HCEC 1CT (cell line): ENCODE data around the gene ARID1B.

Experiments used
- DNase-seq: peaks from one replicate; pipeline ENCODE4 v3.0.0-alpha.2; 2017

The ARID1B gene

DNA sequence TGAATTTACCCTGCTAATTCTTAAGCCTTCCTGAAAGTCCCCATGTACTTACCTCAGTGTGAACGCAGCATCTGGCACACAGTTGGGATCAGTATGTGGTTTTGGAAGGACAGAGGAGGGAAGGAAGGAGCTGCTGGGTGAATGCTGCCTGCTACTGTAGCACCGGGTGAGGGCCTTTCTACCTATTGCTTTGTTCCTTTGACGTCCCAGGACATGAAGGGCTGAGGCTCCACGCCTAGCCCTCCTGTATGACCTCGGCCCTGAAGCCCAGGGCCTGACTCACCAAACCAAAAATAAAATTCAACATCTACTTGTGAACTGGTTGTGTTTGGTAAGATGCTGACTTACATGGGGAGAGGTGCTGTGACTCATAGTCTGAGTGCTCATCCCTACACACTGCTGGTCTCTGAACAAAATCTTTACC, 51.1 kb downstream of the ARID1B start:
- DNase-seq, result peak; percentile 96

DNA sequence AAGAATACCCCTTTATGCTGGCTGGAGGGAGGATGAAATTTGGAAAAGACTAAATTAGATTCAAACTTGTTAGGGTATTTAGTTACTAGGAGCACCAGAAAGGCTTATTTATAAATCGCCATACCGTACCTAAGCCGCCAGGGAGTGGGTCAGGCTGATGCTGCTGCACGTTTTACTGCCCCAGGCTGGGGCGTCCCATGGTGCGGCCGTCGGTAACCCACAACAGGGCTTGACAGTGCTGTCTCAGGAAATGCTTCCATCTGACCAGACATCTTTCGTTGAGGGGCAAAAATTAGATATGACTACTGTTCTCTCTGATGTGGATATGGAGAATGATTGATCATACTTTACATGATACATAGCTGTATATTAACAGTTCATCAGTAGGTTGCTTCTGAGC, 52.9 kb downstream of the ARID1B start:
- DNase-seq, result no peak

DNA sequence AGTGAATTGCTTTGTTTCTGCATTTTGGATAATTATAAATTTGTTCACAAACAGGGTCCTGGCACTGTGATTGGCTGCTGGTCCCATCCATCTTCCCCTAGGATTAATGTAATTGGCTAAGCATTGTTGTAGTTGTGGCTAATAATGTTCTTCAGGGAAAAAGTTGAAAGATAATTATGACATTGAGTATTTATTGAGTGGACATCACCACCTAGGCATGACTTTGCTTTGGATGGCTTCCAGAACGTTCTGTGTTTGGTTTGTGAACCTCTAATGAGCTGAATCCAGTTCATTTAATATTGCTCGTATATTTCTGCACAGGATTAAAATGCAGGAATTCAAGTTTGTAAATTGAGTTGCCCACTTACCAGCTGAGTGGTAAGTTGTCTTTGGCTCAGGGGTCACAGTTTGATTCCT, 55.1 kb downstream of the ARID1B start:
- peak; percentile 37 for DNase-seq

DNA sequence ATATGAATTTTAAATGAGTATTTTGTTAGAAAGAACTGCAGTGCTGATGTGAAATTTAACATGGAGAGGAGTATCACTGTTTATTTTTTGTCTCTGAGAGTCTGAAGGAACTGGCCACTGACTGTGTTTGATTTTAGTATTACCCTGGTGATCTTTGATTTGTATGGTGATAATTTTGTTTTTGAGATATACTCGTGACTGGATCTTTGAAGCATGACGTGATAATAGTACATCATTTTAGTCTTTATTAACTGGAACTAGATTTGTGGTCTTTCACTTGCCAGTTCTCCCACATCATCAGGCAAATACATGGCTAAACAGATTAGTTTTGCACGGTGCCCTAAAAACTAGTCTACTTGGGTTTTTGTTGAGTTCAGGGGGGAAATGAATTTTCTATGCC, 55.5 kb downstream of the ARID1B start:
- DNase-seq, result no peak

DNA sequence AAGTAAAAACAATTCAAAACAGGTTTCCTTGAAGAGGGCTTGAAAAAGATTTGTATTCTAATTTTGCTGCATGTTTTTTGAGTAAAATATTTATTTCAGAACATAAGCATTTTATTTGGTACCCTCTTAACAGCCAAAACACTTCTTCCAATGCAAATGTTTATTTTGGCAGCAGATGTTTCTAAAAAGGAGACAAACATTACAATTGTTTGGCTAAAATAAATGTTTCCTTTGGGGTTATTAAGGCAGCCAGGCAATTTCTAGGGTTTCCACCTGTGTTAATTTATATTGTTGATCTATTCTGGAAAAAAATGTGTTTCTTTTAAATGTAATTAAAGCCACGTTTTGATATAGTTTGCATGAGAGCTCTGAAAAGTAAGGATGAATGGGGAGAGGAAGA, 56.6 kb downstream of the ARID1B start:
- DNase-seq, result no peak

DNA sequence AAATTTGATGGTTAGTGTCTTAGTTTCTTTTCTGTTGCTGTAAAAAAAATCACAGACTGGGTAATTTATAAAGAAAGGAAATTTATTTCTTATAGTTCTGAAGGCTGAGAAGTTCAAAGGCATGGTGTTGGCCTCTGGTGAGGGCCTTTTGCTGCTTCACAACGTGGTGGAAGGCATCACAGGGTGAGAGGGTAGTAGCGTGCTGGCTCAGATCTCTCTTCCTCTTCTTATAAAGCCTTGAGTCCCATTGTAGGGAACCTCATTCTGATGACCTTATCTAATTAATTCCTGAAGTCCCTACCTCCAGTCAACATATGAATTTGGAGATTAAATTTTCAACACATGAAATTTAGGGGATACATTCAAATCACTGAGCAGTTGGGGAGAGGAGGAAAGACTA, 62.0 kb downstream of the ARID1B start:
- DNase-seq, result no peak

DNA sequence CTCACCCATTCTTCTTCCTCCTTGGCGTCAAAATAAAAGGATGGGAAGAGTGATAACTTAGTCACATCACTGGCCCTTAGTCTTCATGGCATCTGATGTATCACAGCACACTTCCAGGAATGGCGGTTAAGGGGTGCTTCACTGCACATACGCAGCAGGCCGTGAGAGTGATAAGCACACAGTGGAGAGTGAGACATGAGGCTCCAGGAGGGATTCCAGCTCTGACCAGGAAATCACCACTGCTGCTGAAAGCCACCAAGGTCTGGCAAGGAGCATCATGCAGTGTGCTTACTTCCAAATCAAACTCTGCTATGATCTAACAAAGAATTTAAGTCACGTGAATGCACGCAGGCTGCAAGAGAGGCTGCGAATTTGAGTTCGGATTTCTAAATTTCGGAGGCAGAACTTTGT, 62.4 kb downstream of the ARID1B start:
- no peak for DNase-seq

DNA sequence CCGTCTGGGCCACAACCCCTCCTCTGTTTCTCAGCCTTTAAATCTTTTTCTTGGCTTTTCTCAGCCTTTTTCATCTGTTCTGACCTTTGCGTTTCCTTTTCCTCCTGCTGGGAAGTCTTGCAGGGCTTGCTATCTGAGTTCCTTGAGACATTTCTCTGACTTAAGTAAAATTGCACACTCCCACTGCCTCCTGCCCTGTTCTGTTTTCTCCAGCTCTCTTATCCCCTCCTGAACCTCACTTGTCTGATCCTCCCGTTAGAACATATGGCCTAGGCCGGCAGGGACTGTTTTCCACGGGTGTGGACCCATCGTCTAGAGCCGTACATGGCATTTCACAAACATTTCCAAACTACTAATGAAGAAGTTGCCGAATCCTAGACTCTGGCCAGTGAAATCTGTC, 63.0 kb downstream of the ARID1B start:
- DNase-seq, result no peak

DNA sequence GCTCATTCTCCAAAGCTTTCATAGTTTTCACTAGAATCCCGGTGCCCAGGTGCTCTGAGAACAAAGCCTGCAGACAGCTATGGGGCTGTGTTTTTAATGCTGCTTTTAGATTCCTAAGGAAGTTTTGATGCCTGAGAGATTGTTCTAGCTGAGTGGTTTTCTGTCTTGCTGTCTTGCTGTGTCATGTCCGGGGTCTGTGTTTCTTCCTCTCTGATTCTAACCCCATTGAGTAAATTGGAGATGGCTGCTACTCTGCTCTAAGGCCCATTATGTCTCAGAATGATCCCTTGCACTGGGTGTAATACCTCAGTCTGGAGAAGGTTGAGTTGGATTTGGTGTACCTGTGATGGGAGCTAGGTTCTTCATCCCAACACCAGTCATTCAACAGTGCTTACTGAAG, 63.4 kb downstream of the ARID1B start:
- no peak for DNase-seq

DNA sequence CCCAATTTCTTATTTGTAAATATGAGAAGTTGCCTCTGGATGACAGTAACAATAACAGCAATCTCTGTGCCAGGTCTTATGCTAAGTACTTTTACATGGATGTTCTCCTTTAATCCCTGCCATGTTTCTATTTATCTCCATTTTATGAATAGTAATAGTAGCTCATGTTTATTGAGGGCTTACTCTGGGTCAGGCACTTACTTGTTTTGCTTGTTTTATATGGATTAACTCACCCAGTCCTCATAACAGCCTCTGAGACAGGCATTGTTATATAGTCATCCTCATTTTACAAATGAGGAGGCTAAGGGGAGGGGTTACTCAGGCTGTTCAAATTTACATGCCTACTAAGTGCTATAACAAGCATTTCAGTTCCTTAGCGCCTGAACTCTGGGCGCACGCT, 64.3 kb downstream of the ARID1B start:
- DNase-seq, result no peak

DNA sequence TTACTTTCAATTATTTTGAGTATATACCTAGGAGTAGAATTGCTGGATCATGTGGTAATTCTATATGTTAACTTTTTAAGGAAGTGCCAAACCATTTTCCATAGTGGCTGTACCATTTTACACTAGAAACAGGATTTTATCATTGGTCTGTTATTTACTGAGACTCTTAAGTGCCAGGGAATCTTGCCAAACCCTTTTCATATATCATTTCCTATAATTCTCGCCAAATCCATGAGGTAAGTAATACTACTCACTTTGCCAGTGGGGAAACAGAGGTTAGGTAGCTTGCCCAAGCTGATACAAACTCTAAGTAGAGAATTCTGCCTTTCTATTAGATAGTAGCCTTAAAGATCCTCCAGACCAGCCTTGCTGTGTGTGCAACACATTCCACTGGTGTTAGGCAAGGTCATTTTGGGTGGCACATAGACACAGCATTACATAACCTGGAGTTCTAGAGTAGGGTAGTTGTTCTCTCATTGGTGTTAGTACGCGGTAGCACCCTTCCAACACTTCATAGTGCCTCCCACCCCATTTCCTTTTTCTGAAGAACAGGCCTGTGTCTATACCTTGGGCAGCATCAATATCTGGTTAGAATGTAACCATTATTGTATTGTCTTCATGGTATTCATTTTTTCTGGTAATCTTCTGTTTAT, 65.5 kb downstream of the ARID1B start:
- no peak for DNase-seq

DNA sequence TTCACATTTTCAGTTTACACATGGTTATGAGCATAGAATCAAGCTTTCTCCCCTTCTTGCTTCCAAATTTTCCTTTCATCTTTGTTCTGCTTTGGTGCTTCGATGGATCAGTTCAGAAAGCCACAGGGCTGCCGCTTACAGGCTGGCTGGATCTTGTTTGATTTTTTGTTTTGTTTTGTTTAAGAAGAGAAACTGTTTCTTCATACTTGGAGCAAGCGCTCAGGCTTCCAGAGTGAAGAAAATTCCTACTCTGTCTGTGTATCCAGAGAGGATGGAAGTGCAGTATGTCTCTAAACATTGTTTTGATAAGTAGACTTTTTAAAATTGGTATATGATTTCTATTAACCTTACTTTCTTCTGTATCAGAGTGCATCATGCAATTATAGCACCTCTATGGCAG, 66.9 kb downstream of the ARID1B start:
- no peak for DNase-seq

DNA sequence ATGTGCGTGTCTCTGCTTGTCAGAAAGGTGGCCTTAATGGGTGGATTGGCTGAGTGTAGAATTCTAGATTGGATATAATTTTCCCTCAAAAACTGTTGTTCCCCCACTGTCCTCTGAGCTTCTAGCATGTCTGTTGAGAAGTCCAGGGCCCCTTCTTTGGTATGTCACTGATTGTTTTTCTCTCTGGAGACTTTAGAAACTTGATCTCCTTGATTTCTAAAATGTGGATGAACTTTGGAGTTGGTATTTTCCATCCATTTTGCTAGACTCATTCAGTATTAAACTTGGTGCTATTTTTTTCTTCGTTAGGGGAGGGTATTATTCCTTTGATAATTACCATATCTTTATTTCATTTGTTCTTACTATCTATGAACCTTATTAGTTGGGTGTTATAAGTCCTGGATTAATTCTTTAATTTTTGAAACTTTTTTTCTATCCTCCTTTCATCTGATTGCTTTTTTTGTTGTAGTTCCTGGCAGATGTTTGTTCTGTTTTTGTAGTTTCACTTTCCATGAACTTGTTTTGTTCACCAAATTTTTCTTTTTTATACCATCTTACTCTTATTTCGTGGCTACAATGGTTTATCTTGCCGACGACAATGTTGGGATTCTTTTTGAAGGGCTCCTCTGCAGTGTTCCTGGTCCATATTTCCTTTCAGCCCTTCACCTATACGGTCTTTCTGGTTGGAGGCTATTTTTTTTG, 68.4 kb downstream of the ARID1B start:
- DNase-seq, result no peak

DNA sequence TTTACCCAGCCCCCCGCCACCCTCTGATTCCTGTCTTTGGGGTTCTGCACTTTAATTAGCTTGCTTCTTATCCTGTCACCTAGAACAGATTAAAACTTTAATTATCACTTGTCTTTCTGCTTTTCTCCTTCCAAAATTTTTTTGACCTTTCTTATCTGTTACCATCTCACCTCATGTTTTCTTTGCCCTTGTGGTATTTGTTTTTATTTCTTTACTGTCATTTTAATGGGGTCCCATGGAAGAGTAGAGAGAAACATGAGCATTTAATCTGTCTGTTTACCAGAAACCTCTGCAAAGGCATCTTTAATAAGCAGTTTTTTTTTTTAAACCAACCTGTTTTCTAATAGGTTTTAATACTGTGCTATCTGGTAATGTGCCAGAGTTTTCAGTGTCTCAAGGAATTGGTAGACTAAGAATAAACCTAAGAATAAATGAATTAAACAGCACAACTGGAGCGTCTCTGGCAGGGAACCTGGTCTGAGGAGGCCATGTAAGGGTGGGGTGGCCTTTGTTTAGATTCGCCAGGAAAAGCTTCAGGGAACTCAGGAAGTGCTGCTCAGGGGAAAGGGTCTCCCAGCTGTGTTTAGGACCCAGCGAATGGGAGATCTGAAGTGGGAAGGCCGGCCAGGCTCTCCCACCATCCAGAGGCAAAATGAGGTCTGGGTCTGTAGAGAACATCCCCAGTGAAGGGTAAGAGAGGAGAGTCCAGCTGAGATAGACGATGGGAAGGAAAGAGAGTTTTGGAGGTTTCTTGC, 69.8 kb downstream of the ARID1B start:
- DNase-seq, result no peak

DNA sequence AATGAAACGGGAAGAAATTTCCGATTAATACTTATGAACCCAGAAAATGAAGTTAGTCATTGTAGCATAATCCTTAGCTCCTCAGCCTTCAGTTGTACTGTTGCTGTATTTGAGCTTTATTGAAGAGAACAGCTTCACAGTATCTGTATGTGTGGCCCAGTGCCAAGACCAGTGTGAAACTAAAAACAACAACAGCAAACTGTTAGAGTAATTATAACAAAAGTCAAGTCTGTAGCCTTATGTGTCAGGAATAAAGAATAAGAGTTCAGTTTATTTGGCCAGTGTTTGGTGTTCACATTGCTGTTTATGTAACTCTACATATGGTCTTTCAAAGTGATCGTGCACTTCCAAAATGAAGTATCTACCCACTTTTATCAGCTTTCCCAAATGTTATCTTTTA, 70.9 kb downstream of the ARID1B start:
- DNase-seq, result no peak

DNA sequence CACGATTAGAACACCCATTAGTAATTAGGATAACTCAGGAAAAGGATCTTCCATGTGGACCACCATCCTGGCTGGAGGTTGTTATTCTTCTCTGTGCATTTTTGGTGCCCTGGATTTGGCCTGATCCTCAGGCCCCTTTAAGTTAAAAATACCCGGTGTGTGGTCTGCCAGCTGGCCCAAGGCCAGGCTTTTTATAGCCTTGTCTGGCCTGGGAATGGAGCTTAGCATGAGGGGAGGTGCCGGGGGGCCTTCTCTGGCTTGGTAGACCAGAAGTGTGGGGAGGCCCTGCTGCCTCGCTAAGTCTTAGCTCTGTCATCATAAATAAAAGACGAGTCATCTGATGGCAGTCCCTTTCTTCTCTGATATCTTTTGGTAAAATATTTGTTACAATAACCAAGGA, 71.4 kb downstream of the ARID1B start:
- no peak for DNase-seq

DNA sequence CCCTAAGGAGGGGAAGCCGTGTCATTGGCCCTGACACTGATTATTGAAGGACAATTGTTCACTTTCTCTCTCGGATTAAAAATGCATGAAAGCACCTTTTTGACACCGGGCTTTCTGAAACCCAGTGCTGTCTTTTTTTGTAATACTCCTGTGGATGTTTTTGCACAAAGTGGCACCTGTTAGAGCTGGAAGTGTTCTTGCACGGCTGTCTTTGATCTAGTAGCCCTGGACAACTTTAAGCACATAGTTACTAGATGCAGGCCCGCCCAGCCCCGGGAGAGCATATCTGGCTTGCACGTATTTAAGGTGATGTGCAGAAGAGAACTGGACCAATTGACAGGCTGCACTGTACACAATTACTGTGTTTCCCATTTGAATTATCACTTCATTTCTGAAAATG, 72.6 kb downstream of the ARID1B start:
- no peak for DNase-seq

DNA sequence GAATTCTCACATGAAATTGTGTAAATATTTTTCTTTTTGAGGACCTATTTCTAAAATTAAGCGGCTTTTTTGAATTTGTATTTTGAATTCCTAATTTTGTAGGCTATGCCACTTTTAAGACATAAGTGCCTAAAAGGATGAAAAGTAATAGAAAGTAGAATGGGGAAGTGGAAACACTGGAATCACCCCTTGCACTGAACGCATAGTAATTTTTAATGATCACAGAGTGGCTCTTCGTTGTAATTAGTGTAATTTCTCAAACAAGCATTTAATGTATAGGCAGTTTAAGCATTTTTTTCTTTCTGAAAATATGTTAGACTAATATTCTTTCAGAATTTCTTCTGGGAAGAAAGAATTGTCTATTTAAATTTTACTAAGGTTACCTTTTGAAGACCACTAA, 73.2 kb downstream of the ARID1B start:
- DNase-seq, result no peak

DNA sequence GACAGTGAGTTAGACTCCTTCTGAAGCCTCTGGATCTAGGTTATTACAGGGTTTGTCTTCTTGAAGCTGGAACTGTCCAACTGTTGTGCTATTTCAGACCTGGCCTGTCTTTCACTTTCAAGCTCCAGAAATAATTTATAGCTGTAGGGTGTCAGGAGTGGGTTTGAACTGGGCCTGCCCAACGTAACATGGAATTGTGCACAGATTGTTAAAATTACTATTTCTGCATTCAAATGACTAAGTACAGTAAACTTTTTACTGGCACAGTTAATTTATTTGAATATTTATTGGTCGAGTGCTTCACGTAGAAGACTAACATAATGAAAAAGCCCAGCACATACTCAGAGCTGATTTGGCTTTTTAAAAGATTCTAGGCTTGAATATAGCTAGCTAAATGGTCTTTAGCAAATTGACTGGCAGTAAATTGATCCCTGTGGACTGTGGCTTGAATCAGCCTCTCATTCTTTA, 74.3 kb downstream of the ARID1B start:
- DNase-seq, result no peak

DNA sequence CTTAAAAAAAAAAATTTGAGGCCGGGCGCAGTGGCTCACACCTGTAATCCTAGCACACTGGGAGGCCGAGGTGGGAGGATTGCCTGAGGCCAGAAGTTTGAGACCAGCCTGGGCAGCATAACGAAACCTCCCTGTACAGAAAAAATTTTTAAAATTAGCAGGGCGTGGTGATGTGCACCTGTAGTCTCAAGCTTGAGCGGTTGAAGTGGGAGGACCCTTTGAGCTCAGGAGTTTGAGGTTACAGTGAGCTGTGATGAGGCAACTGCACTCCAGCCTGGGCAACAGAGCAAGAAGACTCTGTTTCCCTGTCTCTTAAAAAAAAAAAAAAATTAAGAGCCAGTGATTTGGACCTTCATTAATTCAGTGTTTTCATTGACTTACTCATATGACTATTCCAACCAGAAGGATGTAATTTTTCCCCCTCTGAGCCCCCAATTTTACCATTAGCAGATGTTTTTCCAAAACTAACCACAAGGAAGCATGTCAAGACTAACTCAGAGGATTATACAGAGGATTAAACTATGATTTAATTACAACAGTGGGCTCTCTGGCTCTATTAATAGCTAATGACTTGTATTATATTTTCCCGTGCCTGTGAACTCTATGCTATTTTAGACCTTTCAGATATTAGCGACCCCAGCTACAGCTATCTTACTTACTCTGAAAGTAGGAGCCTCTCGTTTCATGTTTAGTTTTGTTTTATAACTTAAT, 75.1 kb downstream of the ARID1B start:
- no peak for DNase-seq

DNA sequence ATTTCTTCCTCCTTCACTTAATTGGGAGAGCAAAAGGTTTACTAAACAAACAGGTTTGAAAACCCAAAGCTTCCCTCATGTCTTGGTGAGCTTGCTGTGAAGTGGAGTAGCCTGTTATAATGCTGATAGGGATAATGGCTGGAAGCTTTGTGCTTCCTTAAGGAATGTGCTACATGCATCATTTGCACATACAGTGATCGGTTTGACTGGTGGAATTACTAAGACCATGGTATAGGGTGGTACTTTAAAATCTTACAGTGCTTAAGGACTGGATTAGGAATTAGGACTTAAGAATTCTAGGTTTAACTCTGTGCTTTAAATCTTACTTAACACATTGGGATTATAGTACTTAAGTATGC, 75.7 kb downstream of the ARID1B start:
- no peak for DNase-seq

DNA sequence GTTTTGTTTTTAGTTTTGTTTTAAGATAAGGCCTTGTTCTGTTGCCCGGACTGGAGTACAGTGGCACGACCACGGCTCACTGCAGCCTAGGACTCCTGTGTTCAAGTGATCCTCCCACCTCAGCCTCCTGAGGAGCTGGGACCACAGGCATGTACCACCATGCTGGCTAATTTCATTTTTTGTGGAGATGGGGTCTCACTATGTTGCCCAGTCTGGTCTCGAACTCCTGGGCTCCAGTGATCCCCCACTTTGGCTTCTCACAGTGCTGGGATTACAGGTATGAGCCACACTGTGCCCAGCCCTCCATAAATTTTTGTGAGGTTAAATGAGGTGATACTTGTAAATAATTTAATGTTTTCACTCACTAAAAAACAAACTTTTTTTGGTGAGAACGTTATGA, 76.6 kb downstream of the ARID1B start:
- DNase-seq, result no peak

DNA sequence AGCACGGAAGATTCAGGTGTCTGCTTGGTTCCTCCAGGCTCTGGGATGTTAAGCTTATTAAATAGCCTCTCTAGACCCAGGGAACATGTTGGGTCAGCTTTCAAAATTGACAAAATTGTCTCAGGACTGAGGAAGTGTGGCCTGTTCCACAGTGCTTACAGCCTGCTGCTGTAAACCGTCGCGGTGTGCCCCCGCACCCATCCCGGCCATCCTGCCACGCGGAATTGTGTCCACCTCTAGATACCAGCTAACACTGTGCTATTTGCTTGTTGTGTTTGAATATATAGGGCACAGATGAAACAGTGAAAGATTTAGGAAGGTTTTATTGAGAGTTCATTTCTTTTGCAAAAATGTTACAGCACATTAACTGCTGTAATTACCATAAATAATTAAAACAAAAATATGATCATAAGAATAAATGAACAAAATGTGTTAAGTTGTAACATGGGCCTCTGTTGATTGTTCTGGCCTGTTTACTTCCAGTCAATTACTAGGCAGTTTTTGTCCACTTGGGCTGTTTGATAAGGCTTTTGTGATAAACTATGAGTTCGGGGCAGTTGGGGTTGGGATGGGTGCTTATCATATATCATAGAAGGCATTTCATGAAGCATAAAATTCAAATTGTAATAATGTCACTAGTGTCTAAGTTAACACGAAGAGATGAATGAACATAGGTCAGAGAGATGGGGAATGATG, 77.4 kb downstream of the ARID1B start:
- no peak for DNase-seq
